ENCODE measurements around the gene MBD4.

DNA sequence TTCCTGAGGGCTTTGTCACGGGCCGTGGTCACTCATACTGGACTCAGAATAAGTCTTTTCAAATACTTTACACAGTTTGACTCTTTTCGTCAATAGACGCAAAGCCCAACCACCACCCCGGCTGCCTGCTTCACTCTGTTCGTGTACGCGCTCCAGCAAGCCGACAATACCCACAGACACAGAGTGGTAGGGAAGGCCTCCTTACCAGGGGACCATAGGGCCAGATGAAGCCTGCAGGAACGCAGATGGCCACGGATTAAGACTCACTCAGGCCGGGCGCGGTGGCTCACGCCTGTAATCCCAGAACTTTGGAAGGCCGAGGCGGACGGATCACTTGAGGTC, 41.0 kb downstream of the MBD4 start:
- no peak for TF ChIP-seq POLR2A (IDR thresholded peaks at IDR 0.05)
- TF ChIP-seq, protein P1, sequence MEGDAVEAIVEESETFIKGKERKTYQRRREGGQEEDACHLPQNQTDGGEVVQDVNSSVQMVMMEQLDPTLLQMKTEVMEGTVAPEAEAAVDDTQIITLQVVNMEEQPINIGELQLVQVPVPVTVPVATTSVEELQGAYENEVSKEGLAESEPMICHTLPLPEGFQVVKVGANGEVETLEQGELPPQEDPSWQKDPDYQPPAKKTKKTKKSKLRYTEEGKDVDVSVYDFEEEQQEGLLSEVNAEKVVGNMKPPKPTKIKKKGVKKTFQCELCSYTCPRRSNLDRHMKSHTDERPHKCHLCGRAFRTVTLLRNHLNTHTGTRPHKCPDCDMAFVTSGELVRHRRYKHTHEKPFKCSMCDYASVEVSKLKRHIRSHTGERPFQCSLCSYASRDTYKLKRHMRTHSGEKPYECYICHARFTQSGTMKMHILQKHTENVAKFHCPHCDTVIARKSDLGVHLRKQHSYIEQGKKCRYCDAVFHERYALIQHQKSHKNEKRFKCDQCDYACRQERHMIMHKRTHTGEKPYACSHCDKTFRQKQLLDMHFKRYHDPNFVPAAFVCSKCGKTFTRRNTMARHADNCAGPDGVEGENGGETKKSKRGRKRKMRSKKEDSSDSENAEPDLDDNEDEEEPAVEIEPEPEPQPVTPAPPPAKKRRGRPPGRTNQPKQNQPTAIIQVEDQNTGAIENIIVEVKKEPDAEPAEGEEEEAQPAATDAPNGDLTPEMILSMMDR (IDR thresholded peaks at IDR 0.05 in 4 of 5, conservative IDR thresholded peaks at IDR 0.05 in 1 of 5), result no peak
